ENCODE results near the gene CNTN6.

- TF ChIP-seq POLR2A (IDR thresholded peaks at IDR 0.05) (no peak), CTCF (IDR thresholded peaks at IDR 0.05 in 4 of 5, conservative IDR thresholded peaks at IDR 0.05 in 1 of 5) (no peak)
Measured at GRCh38 chr3:1374471-1374870, 281.6 kb downstream of the CNTN6 start.

Measured in gastrocnemius medialis (tissue), 4 donors.